ENCODE data around the gene COX11. TPM values are rescaled to one million over a fixed set of nuclear protein-coding genes. Genes with fewer than 3 reads are reported as not detected.
A peak's percentile ranks its signal among the peaks of the same experiment; 100 is the strongest.

The COX11 gene
- total RNA-seq, 4 donors from 2014 or later: 42.1 to 90.1 (median 48.4) TPM

DNA sequence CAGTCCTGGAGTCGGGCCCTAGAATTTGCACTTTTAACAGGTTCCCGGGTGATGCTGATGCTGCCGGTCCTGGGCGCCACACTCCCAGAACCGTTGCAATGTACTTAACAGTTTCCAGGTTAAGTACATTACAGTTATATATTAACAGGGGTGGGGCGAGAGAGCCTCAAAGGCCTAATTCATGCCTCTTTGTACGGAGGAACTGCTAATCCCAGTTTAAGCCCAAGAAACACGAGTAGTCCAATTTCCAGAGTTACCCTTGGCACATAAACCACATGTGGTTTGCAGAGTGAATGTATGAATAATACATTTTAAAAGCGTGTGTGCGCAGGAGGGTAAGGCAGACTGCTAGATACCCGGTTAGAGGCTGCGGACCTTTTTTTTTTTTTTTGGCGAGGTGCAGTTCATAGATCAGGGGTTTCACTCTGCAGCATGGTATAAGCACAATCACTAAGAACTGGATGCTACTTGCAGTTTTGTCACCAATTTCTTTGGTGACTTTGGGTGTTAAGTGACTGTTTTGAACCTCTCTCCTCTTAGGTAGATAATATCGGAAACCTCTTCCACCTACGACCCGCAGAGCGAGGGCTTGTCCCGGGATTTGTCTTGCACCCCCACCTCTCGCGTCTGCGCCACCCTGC is 713 bp downstream of the COX11 start:
- DNase-seq: peak; percentile 51 to 62 (median 54)
- Histone ChIP-seq H3K4me1 (peaks cover 0 to 32% (median 2%) of the 10 kb centered on the region in 4 donors), H3K4me3 (peak overlapping the region; percentile 65 to 89 (median 84)), H3K27ac (peak overlapping the region; percentile 68 to 88 (median 83)), H3K9me3 (no peaks in the 10 kb centered on the region), H3K27me3 (no peaks in the 10 kb centered on the region), H3K36me3 (peaks cover 0 to 18% (median 0%) of the 10 kb centered on the region in 3 donors)
- no peak for TF ChIP-seq POLR2A (IDR thresholded peaks at IDR 0.05)
- TF ChIP-seq, protein P1, sequence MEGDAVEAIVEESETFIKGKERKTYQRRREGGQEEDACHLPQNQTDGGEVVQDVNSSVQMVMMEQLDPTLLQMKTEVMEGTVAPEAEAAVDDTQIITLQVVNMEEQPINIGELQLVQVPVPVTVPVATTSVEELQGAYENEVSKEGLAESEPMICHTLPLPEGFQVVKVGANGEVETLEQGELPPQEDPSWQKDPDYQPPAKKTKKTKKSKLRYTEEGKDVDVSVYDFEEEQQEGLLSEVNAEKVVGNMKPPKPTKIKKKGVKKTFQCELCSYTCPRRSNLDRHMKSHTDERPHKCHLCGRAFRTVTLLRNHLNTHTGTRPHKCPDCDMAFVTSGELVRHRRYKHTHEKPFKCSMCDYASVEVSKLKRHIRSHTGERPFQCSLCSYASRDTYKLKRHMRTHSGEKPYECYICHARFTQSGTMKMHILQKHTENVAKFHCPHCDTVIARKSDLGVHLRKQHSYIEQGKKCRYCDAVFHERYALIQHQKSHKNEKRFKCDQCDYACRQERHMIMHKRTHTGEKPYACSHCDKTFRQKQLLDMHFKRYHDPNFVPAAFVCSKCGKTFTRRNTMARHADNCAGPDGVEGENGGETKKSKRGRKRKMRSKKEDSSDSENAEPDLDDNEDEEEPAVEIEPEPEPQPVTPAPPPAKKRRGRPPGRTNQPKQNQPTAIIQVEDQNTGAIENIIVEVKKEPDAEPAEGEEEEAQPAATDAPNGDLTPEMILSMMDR (IDR thresholded peaks at IDR 0.05): peak in 2 of 6 experiments; percentile 30 to 43

DNA sequence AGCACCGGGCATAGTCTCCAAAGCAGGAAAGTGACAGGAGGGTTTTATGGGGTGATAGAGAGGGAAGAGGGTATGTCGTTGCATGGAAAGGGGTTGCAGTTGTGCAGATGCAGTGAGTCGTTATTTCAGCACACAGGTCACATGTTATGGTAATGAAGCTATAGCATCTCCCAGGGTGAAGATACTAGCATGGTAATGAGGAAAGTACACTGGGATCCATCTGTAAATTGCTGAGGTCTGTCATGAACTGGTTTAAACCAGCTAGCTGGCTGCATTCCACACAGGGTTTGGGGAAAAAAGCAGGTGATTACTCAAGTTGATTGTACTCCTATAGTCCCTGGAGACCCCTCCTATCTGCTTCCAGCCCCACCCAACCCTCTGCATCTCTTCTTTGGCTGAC is 11.7 kb downstream of the COX11 start:
- no peak for DNase-seq

DNA sequence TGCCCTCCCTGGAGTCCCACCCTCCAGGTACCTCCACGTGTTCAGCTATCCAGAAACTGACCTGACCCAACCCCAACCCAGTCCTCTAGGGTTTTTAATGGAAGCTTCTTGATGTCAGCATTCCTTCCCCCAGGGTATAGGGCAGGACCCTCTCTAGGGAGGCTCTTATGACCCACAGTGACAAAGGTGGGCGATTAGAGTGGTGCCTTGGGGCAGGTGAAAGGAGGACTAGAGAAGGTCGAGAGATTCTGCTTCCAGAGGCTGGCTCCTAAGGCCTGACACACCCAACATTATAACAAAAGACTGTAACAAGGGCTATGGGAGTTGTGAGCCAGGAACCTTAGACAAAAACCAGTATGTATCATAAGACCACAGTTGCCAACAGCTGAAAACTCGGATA is 17.2 kb downstream of the COX11 start:
- H3K4me3 ChIP-seq: no peak overlapping the region
- TF ChIP-seq, protein P1 (IDR thresholded peaks at IDR 0.05): no peak
- TF ChIP-seq POLR2A (IDR thresholded peaks at IDR 0.05): no peak
- no peaks in the 10 kb centered on the region for H3K27me3 ChIP-seq
- H3K27ac ChIP-seq: no peak overlapping the region
- peaks cover 0 to 4% (median 0%) of the 10 kb centered on the region in 4 donors for H3K4me1 ChIP-seq
- DNase-seq: no peak
- peaks cover 0 to 17% (median 0%) of the 10 kb centered on the region in 3 donors for H3K36me3 ChIP-seq
- no peaks in the 10 kb centered on the region for H3K9me3 ChIP-seq

More for the DNA sequence above, 11.7 kb downstream of the COX11 start:
- Histone ChIP-seq H3K27ac (no peak overlapping the region), H3K4me1 (no peaks in the 10 kb centered on the region), H3K36me3 (peaks cover 0 to 56% (median 0%) of the 10 kb centered on the region in 3 donors), H3K9me3 (no peaks in the 10 kb centered on the region), H3K27me3 (no peaks in the 10 kb centered on the region), H3K4me3 (no peak overlapping the region)
- no peak for TF ChIP-seq POLR2A (IDR thresholded peaks at IDR 0.05)
- TF ChIP-seq, protein P1 (IDR thresholded peaks at IDR 0.05): no peak

DNA sequence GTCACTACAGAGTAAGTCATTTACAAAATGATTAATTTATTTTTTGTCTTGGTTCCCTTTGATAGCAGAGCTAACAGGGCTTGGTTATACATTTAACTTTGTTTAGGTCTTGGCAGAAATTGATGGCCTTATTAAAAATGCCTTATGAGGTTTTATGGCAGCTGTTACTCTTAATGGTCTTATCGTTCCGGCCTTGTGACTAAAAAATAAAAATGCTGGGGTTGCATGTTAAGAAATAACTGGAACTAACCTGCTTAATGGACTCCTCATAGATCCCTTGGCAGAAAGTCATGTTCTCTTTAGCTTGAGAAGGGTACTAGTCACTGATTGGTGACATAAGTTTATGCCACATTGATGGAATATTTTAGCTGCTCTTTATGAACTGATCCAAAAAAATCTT is 18.3 kb downstream of the COX11 start:
- peaks cover 0 to 4% (median 0%) of the 10 kb centered on the region in 4 donors for H3K4me1 ChIP-seq
- peaks cover 0 to 17% (median 0%) of the 10 kb centered on the region in 3 donors for H3K36me3 ChIP-seq
- no peak overlapping the region for H3K27ac ChIP-seq

DNA sequence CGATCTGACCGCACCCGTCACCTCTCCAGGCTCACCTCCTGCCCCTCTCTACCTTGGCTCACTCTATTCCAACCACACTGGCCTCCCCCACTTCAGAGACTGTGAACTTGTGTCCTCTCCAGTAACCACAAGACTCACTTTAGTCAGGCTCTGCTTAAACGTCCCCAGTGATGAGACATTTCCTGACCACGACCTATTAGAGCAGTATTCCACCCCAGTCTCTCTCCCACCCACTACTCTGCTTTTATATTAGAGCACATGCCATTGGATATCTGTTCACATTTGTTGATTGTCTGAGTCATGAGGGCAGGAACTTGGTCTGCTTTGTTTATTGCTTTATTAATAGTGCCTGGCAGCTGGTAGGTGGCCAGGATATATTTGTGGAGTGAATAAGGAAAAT is 20.1 kb downstream of the COX11 start:
- H3K4me3 ChIP-seq: no peak overlapping the region
- H3K27ac ChIP-seq: peak overlapping the region in 1 of 4 donors; percentile 56
- no peaks in the 10 kb centered on the region for H3K9me3 ChIP-seq
- TF ChIP-seq, protein P1 (IDR thresholded peaks at IDR 0.05): no peak
- no peak for TF ChIP-seq POLR2A (IDR thresholded peaks at IDR 0.05)
- H3K27me3 ChIP-seq: no peaks in the 10 kb centered on the region
- H3K36me3 ChIP-seq: peaks cover 0 to 8% (median 0%) of the 10 kb centered on the region in 3 donors
- peaks cover 0 to 4% (median 0%) of the 10 kb centered on the region in 4 donors for H3K4me1 ChIP-seq
- no peak for DNase-seq

More for the DNA sequence above, 18.3 kb downstream of the COX11 start:
- no peak overlapping the region for H3K4me3 ChIP-seq
- H3K27me3 ChIP-seq: no peaks in the 10 kb centered on the region
- TF ChIP-seq POLR2A (IDR thresholded peaks at IDR 0.05): no peak
- TF ChIP-seq, protein P1 (IDR thresholded peaks at IDR 0.05): no peak
- H3K9me3 ChIP-seq: no peaks in the 10 kb centered on the region
- no peak for DNase-seq
